IMR-90 (cell line): Measurements from ENCODE around the gene SV2B. TPM values are rescaled to one million over a fixed set of nuclear protein-coding genes. Genes with fewer than 3 reads are reported as not detected.

Source experiments
- ATAC-seq: fragments of 200-7000 bp; cut with Tn5 transposase; 2 replicates; pipeline ENCODE4 v1.9.1; 2020; ENCODE audit warnings: low read depth, mild to moderate bottlenecking, moderate library complexity
- BruUV-seq: library from RNA; stranded (reverse); fragments of 400-500 nt; replicated peaks from 2 replicates; lab custom pipeline; 2021; lab: Mats Ljungman, UMichigan
- CTCF ChIA-PET: fragments of 300-600 bp; formaldehyde crosslinking; extraction: SDS; loops from one replicate; lab custom pipeline; 2021; ENCODE audit warnings: antibody characterized with exemption; lab: Yijun Ruan, JAX
- POLR2A ChIA-PET: fragments of 300-600 bp; sonication (Branson Sonifier 250); formaldehyde crosslinking; loops from one replicate; lab custom pipeline; 2022; ENCODE audit warnings: antibody characterized with exemption; ENCODE audit not compliant: unreplicated experiment; lab: Charles Lee
- DNase-seq: peaks from one replicate; pipeline ENCODE4 v3.0.0; 2013
- H2AFZ ChIP-seq: replicated peaks from 2 replicates; pipeline ENCODE3; 2013; ENCODE audit warnings: low read length, mild to moderate bottlenecking; ENCODE audit not compliant: poor library complexity
- H2AK5ac ChIP-seq: 2 replicates; pipeline ENCODE4 v1.6.1; 2013; ENCODE audit warnings: low read depth, low read length, inconsistent platforms
- H2AK9ac ChIP-seq: replicated peaks from 2 replicates; pipeline ENCODE3; 2013; ENCODE audit warnings: mild to moderate bottlenecking, low read depth, low read length, moderate library complexity; ENCODE audit not compliant: poor library complexity
- H2BK120ac ChIP-seq: 2 replicates; pipeline ENCODE4 v1.6.1; 2013; ENCODE audit warnings: low read depth, low read length, inconsistent platforms
- H2BK15ac ChIP-seq: 3 replicates; pipeline ENCODE4 v1.6.1; 2013; ENCODE audit warnings: low read depth, low read length, inconsistent platforms
- H2BK20ac ChIP-seq: 2 replicates; pipeline ENCODE4 v1.6.1; 2013; ENCODE audit warnings: low read depth, mild to moderate bottlenecking, inconsistent platforms, low read length, moderate library complexity
- H2BK5ac ChIP-seq: 2 replicates; pipeline ENCODE4 v1.6.1; 2013; ENCODE audit warnings: mild to moderate bottlenecking, low read depth, low read length, inconsistent platforms; ENCODE audit not compliant: poor library complexity, severe bottlenecking
- H3K14ac ChIP-seq: replicated peaks from 2 replicates; pipeline ENCODE4 v1.6.1; 2013; ENCODE audit warnings: low read depth, low read length, inconsistent platforms
- H3K18ac ChIP-seq: 2 replicates; pipeline ENCODE4 v1.6.1; 2013; ENCODE audit warnings: low read depth, low read length, control low read depth
- H3K23ac ChIP-seq: 2 replicates; pipeline ENCODE4 v1.6.1; 2013; ENCODE audit warnings: low read depth, low read length, inconsistent platforms
- H3K27ac ChIP-seq: 2 replicates; pipeline ENCODE4 v1.5.1; 2013; ENCODE audit warnings: mild to moderate bottlenecking, control low read depth, low read length; ENCODE audit not compliant: insufficient read depth
- H3K27me3 ChIP-seq: 2 replicates; pipeline ENCODE4 v1.6.1; 2013; ENCODE audit warnings: low read length; ENCODE audit not compliant: control insufficient read depth, insufficient read depth
- H3K36me3 ChIP-seq: 2 replicates; pipeline ENCODE4 v1.6.1; 2013; ENCODE audit warnings: low read length, mixed read lengths; ENCODE audit not compliant: control insufficient read depth, insufficient read depth
- H3K4ac ChIP-seq: 2 replicates; pipeline ENCODE4 v1.6.1; 2013; ENCODE audit warnings: low read depth, low read length, inconsistent platforms
- H3K4me1 ChIP-seq: 2 replicates; pipeline ENCODE4 v1.6.1; 2013; ENCODE audit warnings: low read length, mixed read lengths; ENCODE audit not compliant: control insufficient read depth, insufficient read depth
- H3K4me2 ChIP-seq: 2 replicates; pipeline ENCODE4 v1.6.1; 2013; ENCODE audit warnings: low read depth, mild to moderate bottlenecking, control low read depth, low read length, moderate library complexity
- H3K4me3 ChIP-seq: 2 replicates; pipeline ENCODE4 v1.5.1; 2013; ENCODE audit warnings: low read depth, mild to moderate bottlenecking, control low read depth, low read length, moderate library complexity; ENCODE audit not compliant: insufficient read depth
- H3K56ac ChIP-seq: 2 replicates; pipeline ENCODE4 v1.6.1; 2013; ENCODE audit warnings: low read length, inconsistent platforms; ENCODE audit not compliant: insufficient read depth; ENCODE audit errors: extremely low read depth
- H3K79me1 ChIP-seq, 2 experiments: 2 replicates each; pipeline ENCODE4 v1.6.1; 2013; ENCODE audit warnings: low read length in 2 of 2, inconsistent platforms in 1 of 2, low read depth in 1 of 2
- H3K9ac ChIP-seq: 2 replicates; pipeline ENCODE4 v1.6.1; 2013; ENCODE audit warnings: low read depth, low read length, control low read depth
- H3K9me1 ChIP-seq: 2 replicates; pipeline ENCODE4 v1.6.1; 2013; ENCODE audit warnings: low read length, inconsistent platforms; ENCODE audit not compliant: insufficient read depth
- H3K9me3 ChIP-seq: 2 replicates; pipeline ENCODE4 v1.6.1; 2013; ENCODE audit warnings: low read length; ENCODE audit not compliant: control insufficient read depth, insufficient read depth
- H4K20me1 ChIP-seq: 2 replicates; pipeline ENCODE4 v1.6.1; 2013; ENCODE audit warnings: low read length, inconsistent platforms; ENCODE audit not compliant: insufficient read depth
- H4K5ac ChIP-seq: 2 replicates; pipeline ENCODE4 v1.6.1; 2013; ENCODE audit warnings: mild to moderate bottlenecking, low read depth, low read length, control low read depth
- H4K8ac ChIP-seq, 2 experiments: 2 replicates each; pipeline ENCODE4 v1.6.1; 2013; ENCODE audit warnings: low read depth in 2 of 2, low read length in 2 of 2, control low read depth in 1 of 2, inconsistent platforms in 1 of 2
- H4K91ac ChIP-seq: 2 replicates; pipeline ENCODE4 v1.6.1; 2013; ENCODE audit warnings: low read depth, low read length, inconsistent platforms; ENCODE audit not compliant: insufficient read depth
- BHLHE40 ChIP-seq: fragments of 150-350 bp; IDR thresholded peaks from 2 replicates; pipeline ENCODE4 v1.6.1; 2016; ENCODE audit warnings: mild to moderate bottlenecking, low read depth, low read length
- CTCF ChIP-seq: conservative IDR thresholded peaks from 2 replicates; pipeline ENCODE4 v1.5.1; 2012; ENCODE audit warnings: mild to moderate bottlenecking, low read depth, low read length, improper control_type of control experiment
- RCOR1 ChIP-seq: IDR thresholded peaks from 2 replicates; pipeline ENCODE4 v1.6.1; 2012; ENCODE audit warnings: mild to moderate bottlenecking, low read length, improper control_type of control experiment; ENCODE audit not compliant: insufficient replicate concordance
- USF2 ChIP-seq: fragments of 150-350 bp; IDR thresholded peaks from 2 replicates; pipeline ENCODE4 v1.6.1; 2017; ENCODE audit warnings: mild to moderate bottlenecking, antibody characterized with exemption, low read length, low read depth
- WGBS, 2 experiments: methylation state at CpG; one replicate each; pipeline versions ENCODE4 v1.1.5 to v1.1.7; 2013; ENCODE audit warnings: missing lambda C conversion rate in 2 of 2; ENCODE audit not compliant: insufficient read length in 1 of 2; ENCODE audit errors: extremely low coverage in 2 of 2; 5-methylcytosine and 5-hydroxymethylcytosine counted together
- dilution Hi-C: fragments of 300-500 bp; cut with HindIII; formaldehyde crosslinking; loops from one replicate; pipeline ENCODE4 v1.14.3; 2018; ENCODE audit warnings: low sequenced_read_pairs; ENCODE audit not compliant: unreplicated experiment
- in situ Hi-C: fragments of 300-500 bp; cut with MboI; formaldehyde crosslinking; loops from 3 replicates; pipeline ENCODE4 v1.14.3; 2019; ENCODE audit warnings: low sequenced_read_pairs, inconsistent platforms, mixed read lengths
- intact Hi-C: fragments of 100-400 bp; cut with micrococcal nuclease; formaldehyde crosslinking; loops from 2 replicates; pipeline ENCODE4 v1.10.0; 2022
- polyA plus RNA-seq, 3 experiments: library from polyadenylated mRNA; depleted of rRNA; stranded (reverse); fragments of >200 nt; gene quantifications; 2 replicates each; pipeline ENCODE4 v1.2.3, GENCODE V29; 2012; ENCODE audit warnings: low replicate concordance in 1 of 3
- total RNA-seq: library from RNA; depleted of rRNA; stranded (reverse); fragments of >200 nt; gene quantifications from 2 replicates; pipeline ENCODE4 v1.2.3, GENCODE V29; 2012

The SV2B gene
- total and polyA plus RNA-seq, 2 of the 4 experiments (the other 2 are of a cell fraction), result not detected

GRCh38 chr15:91102546-91103330 is 2.7 kb downstream of the SV2B start:
- Histone ChIP-seq H3K27me3 (peaks cover 35% of the 10 kb centered on the region), H4K8ac (no peak overlapping the region), H2AK9ac (no peak overlapping the region), H3K9me1 (no peaks in the 10 kb centered on the region), H3K4ac (no peak overlapping the region), H3K4me3 (no peak overlapping the region), H2BK20ac (no peak overlapping the region), H3K79me1 (no peaks in the 10 kb centered on the region), H3K9ac (no peak overlapping the region), H2AFZ (no peak overlapping the region), H2BK120ac (no peak overlapping the region), H3K4me1 (no peaks in the 10 kb centered on the region), H3K27ac (no peak overlapping the region), H3K23ac (no peak overlapping the region), H2BK5ac (no peak overlapping the region), H3K9me3 (no peaks in the 10 kb centered on the region), H3K36me3 (no peaks in the 10 kb centered on the region), H4K91ac (no peak overlapping the region), H4K20me1 (no peaks in the 10 kb centered on the region), H2AK5ac (no peak overlapping the region), H3K56ac (no peak overlapping the region), H3K18ac (no peak overlapping the region), H4K5ac (no peak overlapping the region), H2BK15ac (no peak overlapping the region), H3K4me2 (no peak overlapping the region), H3K14ac (no peak overlapping the region)
- TF ChIP-seq CTCF (no peak), BHLHE40 (no peak), RCOR1 (no peak), USF2 (no peak)
- BruUV-seq, result no TSS peak
- ChIA-PET CTCF (no interaction called here), POLR2A (no interaction called here)
- dilution Hi-C loops, result no loop called here
- intact Hi-C loops, result no loop called here
- in situ Hi-C loops, result no loop called here
- ATAC-seq (no peak), DNase-seq (no peak)
- WGBS, 2 experiments, result 25% methylated on average over 4 of the region's 6 CpGs; no CpG with 5 or more reads in 1 of the 2 experiments
